ENCODE results near the gene SOX30. TPM values are rescaled to one million over a fixed set of nuclear protein-coding genes. Genes with fewer than 3 reads are reported as not detected.
A peak's percentile ranks its signal among the peaks of the same experiment; 100 is the strongest.

The SOX30 gene
- total RNA-seq, 1 donor from 2014 or later = not detected

DNA sequence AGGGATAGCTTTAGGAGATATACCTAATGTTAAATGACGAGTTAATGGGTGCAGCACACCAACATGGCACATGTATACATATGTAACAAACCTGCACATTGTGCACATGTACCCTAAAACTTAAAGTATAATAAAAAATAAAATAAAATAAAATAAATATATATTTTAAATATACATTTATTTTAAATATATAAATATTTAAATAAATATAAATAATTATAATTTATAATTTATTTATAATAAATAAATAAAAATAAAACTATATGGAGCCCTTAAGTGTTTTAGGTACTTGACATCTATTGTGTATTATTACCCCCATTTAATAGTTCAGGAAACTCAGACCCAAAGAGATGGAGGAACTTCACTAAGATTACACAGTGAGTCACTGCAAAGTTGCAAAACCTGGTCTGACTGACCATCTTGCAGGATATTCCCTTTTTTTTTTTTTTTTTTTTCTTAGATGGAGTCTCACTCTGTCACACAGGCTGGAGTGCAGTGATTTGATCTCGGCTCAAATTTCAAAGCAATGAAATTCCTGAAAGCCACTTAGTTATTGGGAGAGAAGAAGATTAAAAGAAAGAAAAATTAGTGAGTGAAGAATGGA lies 13.3 kb upstream of the SOX30 start:
- H3K27me3 ChIP-seq (ENCODE audit: control insufficient read depth, insufficient read depth, low read length) = no peaks in the 10 kb centered on the region
- no peak for FAIRE-seq
- DNase-seq (ENCODE audit: low read depth) = peak; percentile 87
- H3K36me3 ChIP-seq (ENCODE audit: control insufficient read depth, insufficient read depth, low read length) = no peaks in the 10 kb centered on the region
- TF ChIP-seq CTCF (IDR thresholded peaks at IDR 0.05; ENCODE audit: insufficient read depth, low read length, severe bottlenecking) = no peak
- H3K4me3 ChIP-seq (ENCODE audit: low read depth, low read length) = no peak overlapping the region

DNA sequence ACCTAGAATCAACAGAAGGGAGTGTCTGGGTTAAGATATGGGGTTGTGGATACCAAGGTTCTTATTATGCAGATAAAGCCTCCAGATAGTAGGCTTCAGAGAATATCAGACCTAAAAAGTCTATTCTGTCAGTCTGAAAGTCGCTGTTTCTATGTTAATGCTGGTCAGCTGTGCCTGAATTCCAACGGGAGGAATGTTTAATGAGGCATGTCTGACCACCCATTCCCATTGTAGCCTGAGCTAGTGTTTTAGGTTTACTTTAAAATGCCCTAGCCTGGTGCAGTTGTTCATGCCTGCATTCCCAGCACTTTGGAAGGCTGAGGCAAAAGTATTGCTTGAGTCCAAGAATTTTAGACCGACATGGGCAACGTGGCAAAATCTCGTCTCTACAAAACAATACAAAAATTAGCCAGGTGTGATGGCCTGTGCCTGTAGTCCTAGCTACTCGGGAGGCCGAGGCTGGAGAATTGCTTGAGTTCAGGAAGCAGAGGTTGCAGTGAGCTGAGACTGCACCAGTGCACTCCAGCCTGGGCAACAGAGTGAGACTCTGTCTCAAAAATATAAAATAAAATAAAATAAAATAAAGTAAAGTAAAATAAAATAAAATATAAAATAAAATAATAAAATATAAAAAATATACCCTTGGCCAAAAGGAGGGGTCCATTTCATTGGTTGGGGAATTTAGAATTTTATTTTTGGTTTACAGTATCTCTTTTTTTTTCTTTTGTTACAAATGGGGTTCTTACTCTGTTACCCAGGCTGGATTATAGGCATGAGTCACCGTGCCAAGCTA lies 7.8 kb upstream of the SOX30 start:
- H3K27me3 ChIP-seq (ENCODE audit: control insufficient read depth, insufficient read depth, low read length) = no peaks in the 10 kb centered on the region
- no peaks in the 10 kb centered on the region for H3K36me3 ChIP-seq (ENCODE audit: control insufficient read depth, insufficient read depth, low read length)
- TF ChIP-seq CTCF (IDR thresholded peaks at IDR 0.05; ENCODE audit: insufficient read depth, low read length, severe bottlenecking) = no peak
- H3K4me3 ChIP-seq (ENCODE audit: low read depth, low read length) = no peak overlapping the region
- FAIRE-seq = no peak
- no peak for DNase-seq (ENCODE audit: low read depth)

GRCh38 chr5:157658893-157659292 lies 6.7 kb upstream of the SOX30 start:
- FAIRE-seq (no peak), DNase-seq (ENCODE audit: low read depth) (no peak)
- no peaks in the 10 kb centered on the region for H3K27me3 ChIP-seq (ENCODE audit: control insufficient read depth, insufficient read depth, low read length)
- H3K4me3 ChIP-seq (ENCODE audit: low read depth, low read length) = no peak overlapping the region
- H3K36me3 ChIP-seq (ENCODE audit: control insufficient read depth, insufficient read depth, low read length) = no peaks in the 10 kb centered on the region
- no peak for TF ChIP-seq CTCF (IDR thresholded peaks at IDR 0.05; ENCODE audit: insufficient read depth, low read length, severe bottlenecking)

GRCh38 chr5:157657516-157657915 lies 5.3 kb upstream of the SOX30 start:
- DNase-seq (ENCODE audit: low read depth) (no peak), FAIRE-seq (no peak)
- no peak for TF ChIP-seq CTCF (IDR thresholded peaks at IDR 0.05; ENCODE audit: insufficient read depth, low read length, severe bottlenecking)
- no peak overlapping the region for H3K4me3 ChIP-seq (ENCODE audit: low read depth, low read length)
- no peaks in the 10 kb centered on the region for H3K36me3 ChIP-seq (ENCODE audit: control insufficient read depth, insufficient read depth, low read length)
- H3K27me3 ChIP-seq (ENCODE audit: control insufficient read depth, insufficient read depth, low read length) = no peaks in the 10 kb centered on the region

- FAIRE-seq = no peak
- no peaks in the 10 kb centered on the region for H3K36me3 ChIP-seq (ENCODE audit: control insufficient read depth, insufficient read depth, low read length)
- peak; percentile 58 for DNase-seq (ENCODE audit: low read depth)
- peak overlapping the region; percentile 33 for H3K4me3 ChIP-seq (ENCODE audit: low read depth, low read length)
- no peaks in the 10 kb centered on the region for H3K27me3 ChIP-seq (ENCODE audit: control insufficient read depth, insufficient read depth, low read length)
- TF ChIP-seq CTCF (IDR thresholded peaks at IDR 0.05; ENCODE audit: insufficient read depth, low read length, severe bottlenecking) = peak; percentile 55
These were observed 438 bp downstream of the SOX30 start for GRCh38 chr5:157651623-157652376.
